ENCODE results near the gene RXRA. TPM values are rescaled to one million over a fixed set of nuclear protein-coding genes. Genes with fewer than 3 reads are reported as not detected.

RXRA gene
- total RNA-seq, 1 donor: 26.4 TPM

DNA sequence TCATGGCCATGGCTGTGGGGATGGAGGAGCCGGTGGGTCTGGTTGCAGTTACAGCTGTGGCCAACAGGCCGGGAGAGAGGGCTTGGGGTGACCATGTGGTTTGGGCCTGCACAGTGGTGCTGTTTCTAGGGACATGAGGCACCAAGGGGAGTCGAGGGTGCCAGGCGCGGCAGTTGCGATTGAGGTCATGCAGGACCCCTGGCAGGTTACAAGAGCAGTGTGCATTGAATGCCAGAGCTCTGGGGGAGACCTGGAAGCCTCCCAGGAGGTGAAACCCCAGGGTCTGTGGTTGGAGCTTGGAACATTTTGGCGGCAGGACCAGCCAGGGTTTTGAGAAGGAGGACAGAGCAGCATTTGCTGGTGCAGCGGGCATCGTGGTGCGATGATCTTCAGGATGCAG lies 21.7 kb downstream of the RXRA start:
- Histone ChIP-seq H3K79me2 (ENCODE audit: insufficient read depth, low read length) (peaks cover 100% of the 10 kb centered on the region), H3K9me3 (ENCODE audit: low read depth, low read length) (no peaks in the 10 kb centered on the region), H4K20me1 (ENCODE audit: insufficient read depth, low read length) (peaks cover 95% of the 10 kb centered on the region), H3K4me2 (ENCODE audit: insufficient read depth, low read length) (no peak overlapping the region), H3K36me3 (ENCODE audit: insufficient read depth, low read length) (no peaks in the 10 kb centered on the region), H3K27ac (ENCODE audit: low read depth, low read length) (no peak overlapping the region), H3K27me3 (ENCODE audit: insufficient read depth, low read length) (no peaks in the 10 kb centered on the region), H2AFZ (ENCODE audit: low read length) (no peak overlapping the region), H3K4me3 (ENCODE audit: insufficient read depth, low read length) (no peak overlapping the region), H3K4me1 (ENCODE audit: insufficient read depth, low read length) (peaks cover 18% of the 10 kb centered on the region)
- TF ChIP-seq, protein P1, sequence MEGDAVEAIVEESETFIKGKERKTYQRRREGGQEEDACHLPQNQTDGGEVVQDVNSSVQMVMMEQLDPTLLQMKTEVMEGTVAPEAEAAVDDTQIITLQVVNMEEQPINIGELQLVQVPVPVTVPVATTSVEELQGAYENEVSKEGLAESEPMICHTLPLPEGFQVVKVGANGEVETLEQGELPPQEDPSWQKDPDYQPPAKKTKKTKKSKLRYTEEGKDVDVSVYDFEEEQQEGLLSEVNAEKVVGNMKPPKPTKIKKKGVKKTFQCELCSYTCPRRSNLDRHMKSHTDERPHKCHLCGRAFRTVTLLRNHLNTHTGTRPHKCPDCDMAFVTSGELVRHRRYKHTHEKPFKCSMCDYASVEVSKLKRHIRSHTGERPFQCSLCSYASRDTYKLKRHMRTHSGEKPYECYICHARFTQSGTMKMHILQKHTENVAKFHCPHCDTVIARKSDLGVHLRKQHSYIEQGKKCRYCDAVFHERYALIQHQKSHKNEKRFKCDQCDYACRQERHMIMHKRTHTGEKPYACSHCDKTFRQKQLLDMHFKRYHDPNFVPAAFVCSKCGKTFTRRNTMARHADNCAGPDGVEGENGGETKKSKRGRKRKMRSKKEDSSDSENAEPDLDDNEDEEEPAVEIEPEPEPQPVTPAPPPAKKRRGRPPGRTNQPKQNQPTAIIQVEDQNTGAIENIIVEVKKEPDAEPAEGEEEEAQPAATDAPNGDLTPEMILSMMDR (IDR thresholded peaks at IDR 0.05; ENCODE audit: extremely low read depth, low read depth, low read length): no peak
- DNase-seq (ENCODE audit: insufficient read length, low spot score, missing footprints): no peak

DNA sequence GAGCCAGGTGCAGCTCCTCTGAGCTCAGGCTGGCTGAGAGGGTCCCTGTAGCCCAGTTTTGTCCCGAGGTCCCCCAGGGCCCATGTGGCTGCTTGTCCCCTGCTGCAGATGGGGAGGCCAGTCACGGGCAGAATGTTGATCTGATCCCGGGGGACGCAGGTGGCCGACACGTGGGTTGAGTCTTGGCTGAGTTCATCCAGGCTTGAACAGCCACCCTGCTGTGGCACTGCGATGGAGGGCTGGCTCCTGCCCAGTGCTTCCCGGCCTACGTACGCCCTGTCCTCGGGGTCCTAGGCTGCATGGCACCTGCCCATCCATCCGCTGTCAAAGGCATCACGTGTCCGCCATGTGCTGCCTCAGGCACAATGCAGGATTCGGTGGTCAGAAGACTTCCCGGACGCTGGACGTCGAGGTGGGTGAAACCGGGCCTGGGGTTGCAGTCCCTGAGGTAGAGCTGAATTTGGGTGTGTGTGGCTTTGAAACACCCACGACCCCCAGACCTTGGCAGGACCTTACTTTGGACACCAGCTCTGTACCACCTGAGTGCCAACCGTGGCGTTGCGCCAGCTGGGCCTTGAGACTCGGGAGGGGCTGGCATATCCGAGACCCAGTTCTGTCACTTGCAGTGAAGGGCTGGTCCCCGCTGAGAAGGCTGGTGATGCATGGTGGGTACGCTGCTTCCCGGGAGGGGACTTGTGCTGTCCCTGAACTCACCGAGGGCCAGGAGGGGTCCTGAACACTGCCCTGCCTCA lies 22.3 kb downstream of the RXRA start:
- Histone ChIP-seq H3K79me2 (ENCODE audit: insufficient read depth, low read length) (peaks cover 100% of the 10 kb centered on the region), H3K4me1 (ENCODE audit: insufficient read depth, low read length) (peaks cover 18% of the 10 kb centered on the region), H3K36me3 (ENCODE audit: insufficient read depth, low read length) (no peaks in the 10 kb centered on the region), H4K20me1 (ENCODE audit: insufficient read depth, low read length) (peaks cover 95% of the 10 kb centered on the region), H3K9me3 (ENCODE audit: low read depth, low read length) (no peaks in the 10 kb centered on the region), H3K27me3 (ENCODE audit: insufficient read depth, low read length) (no peaks in the 10 kb centered on the region), H3K4me2 (ENCODE audit: insufficient read depth, low read length) (no peak overlapping the region), H3K27ac (ENCODE audit: low read depth, low read length) (no peak overlapping the region), H3K4me3 (ENCODE audit: insufficient read depth, low read length) (no peak overlapping the region), H2AFZ (ENCODE audit: low read length) (no peak overlapping the region)
- TF ChIP-seq, protein P1 (IDR thresholded peaks at IDR 0.05; ENCODE audit: extremely low read depth, low read depth, low read length): no peak
- DNase-seq (ENCODE audit: insufficient read length, low spot score, missing footprints): no peak

DNA sequence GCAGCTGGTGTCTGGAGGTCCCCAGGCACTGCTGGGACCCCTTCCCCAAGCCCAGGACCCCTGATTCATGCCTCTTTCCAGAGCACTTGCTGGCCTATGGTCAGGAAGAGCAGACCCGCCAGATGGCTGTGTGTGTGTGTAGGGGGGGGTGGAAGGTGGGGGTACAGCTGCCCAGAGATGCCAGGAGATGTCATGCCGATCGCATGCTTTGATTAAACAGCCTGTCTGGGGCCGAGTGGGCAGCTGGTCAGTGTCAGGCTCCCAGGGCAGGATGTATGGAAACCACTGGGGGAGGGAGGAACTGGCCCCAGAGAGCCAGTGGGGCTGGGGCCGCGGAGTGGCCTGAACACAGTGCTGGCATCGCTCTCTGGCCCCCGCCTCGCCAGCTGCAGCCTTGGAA lies 23.7 kb downstream of the RXRA start:
- peaks cover 96% of the 10 kb centered on the region for H4K20me1 ChIP-seq (ENCODE audit: insufficient read depth, low read length)
- peaks cover 100% of the 10 kb centered on the region for H3K79me2 ChIP-seq (ENCODE audit: insufficient read depth, low read length)

DNA sequence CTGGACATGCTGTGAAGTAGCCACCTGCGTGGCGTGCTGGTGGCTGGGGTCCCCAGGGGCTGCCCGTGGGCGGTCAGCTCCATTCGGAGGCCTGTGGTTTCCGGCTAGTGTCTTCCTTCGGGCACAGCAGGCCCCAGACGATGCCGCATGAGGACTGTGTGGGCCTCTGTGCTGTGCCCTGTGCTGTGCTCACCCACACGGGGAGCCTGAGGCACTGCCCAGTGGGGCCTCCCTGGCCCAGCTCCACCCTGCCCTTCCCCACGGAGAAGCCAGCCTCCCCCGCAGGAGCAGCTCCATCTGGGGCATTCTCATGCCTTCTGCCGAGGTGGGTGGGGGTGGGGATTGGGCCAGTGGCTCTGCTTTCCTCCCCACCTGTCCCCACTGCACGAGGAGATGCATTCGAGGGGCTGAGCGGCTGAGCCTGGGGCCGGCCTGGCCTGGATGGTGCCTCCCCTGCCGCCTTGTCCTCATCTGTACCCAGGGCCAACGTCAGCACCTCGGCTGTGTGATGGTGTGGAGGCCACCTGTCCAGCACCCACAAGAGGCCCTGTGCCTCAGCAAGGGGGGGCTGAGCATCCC lies 24.2 kb downstream of the RXRA start:
- Histone ChIP-seq H4K20me1 (ENCODE audit: insufficient read depth, low read length) (peaks cover 95% of the 10 kb centered on the region), H3K4me2 (ENCODE audit: insufficient read depth, low read length) (peak overlapping the region; percentile 18), H3K36me3 (ENCODE audit: insufficient read depth, low read length) (no peaks in the 10 kb centered on the region), H3K27ac (ENCODE audit: low read depth, low read length) (no peak overlapping the region), H3K27me3 (ENCODE audit: insufficient read depth, low read length) (no peaks in the 10 kb centered on the region), H3K79me2 (ENCODE audit: insufficient read depth, low read length) (peaks cover 100% of the 10 kb centered on the region), H2AFZ (ENCODE audit: low read length) (no peak overlapping the region), H3K4me1 (ENCODE audit: insufficient read depth, low read length) (peaks cover 12% of the 10 kb centered on the region), H3K9me3 (ENCODE audit: low read depth, low read length) (no peaks in the 10 kb centered on the region), H3K4me3 (ENCODE audit: insufficient read depth, low read length) (no peak overlapping the region)
- TF ChIP-seq, protein P1 (IDR thresholded peaks at IDR 0.05; ENCODE audit: extremely low read depth, low read depth, low read length): no peak
- no peak for DNase-seq (ENCODE audit: insufficient read length, low spot score, missing footprints)

More for the DNA sequence above, 23.7 kb downstream of the RXRA start:
- H3K4me2 ChIP-seq (ENCODE audit: insufficient read depth, low read length): peak overlapping the region; percentile 18
- no peak overlapping the region for H3K4me3 ChIP-seq (ENCODE audit: insufficient read depth, low read length)
- TF ChIP-seq, protein P1 (IDR thresholded peaks at IDR 0.05; ENCODE audit: extremely low read depth, low read depth, low read length): no peak
- H3K4me1 ChIP-seq (ENCODE audit: insufficient read depth, low read length): peaks cover 12% of the 10 kb centered on the region
- DNase-seq (ENCODE audit: insufficient read length, low spot score, missing footprints): no peak
- no peak overlapping the region for H2AFZ ChIP-seq (ENCODE audit: low read length)
- no peak overlapping the region for H3K27ac ChIP-seq (ENCODE audit: low read depth, low read length)
- H3K9me3 ChIP-seq (ENCODE audit: low read depth, low read length): no peaks in the 10 kb centered on the region
- H3K36me3 ChIP-seq (ENCODE audit: insufficient read depth, low read length): no peaks in the 10 kb centered on the region
- no peaks in the 10 kb centered on the region for H3K27me3 ChIP-seq (ENCODE audit: insufficient read depth, low read length)
